HFFc6 (cell line): ENCODE results near the gene CNN1. TPM values are rescaled to one million over a fixed set of nuclear protein-coding genes. Genes with fewer than 3 reads are reported as not detected.

ENCODE experiments used
- DNase-seq: peaks from one replicate; pipeline ENCODE4 v3.0.0-alpha.2; 2018
- H3K27ac Mint-ChIP-seq: 2 replicates; pipeline ENCODE4 v1.8.0; 2020; ENCODE audit warnings: mild to moderate bottlenecking, mixed read lengths
- H3K27me3 Mint-ChIP-seq: 2 replicates; pipeline ENCODE4 v1.8.0; 2021; ENCODE audit warnings: mild to moderate bottlenecking, moderate library complexity, mixed read lengths; ENCODE audit not compliant: insufficient read depth
- H3K36me3 Mint-ChIP-seq: 2 replicates; pipeline ENCODE4 v1.8.0; 2021; ENCODE audit warnings: low read depth, mixed read lengths
- H3K4me1 Mint-ChIP-seq: 2 replicates; pipeline ENCODE4 v1.8.0; 2020; ENCODE audit warnings: low read depth, mixed read lengths
- H3K4me3 Mint-ChIP-seq: 2 replicates; pipeline ENCODE4 v1.8.0; 2020; ENCODE audit warnings: mild to moderate bottlenecking, moderate library complexity, mixed read lengths
- H3K9me3 Mint-ChIP-seq: 2 replicates; pipeline ENCODE4 v1.8.0; 2020; ENCODE audit warnings: mild to moderate bottlenecking, mixed read lengths
- CTCF ChIP-seq: fragments of 200-600 bp; sonication (generic); IDR thresholded peaks from 2 replicates; pipeline ENCODE4 v1.5.0; 2021; ENCODE audit warnings: antibody characterized with exemption, mild to moderate bottlenecking
- total RNA-seq, 6 experiments: library from RNA; stranded (reverse); fragmentation: NEBNext Ultra II Directional; extraction: Animal tissue kit (Norgen Biotek cat#: 25700); gene quantifications; 2 replicates in 1 of 6; 3 replicates in 5 of 6; pipeline ENCODE4 v1.2.3, GENCODE V29; 2021

Gene CNN1
- total RNA-seq, 6 experiments from 2014 or later, result 6.5 to 9.3 (median 8.0) TPM

GRCh38 chr19:11574689-11575088, 36.0 kb downstream of the CNN1 start:
- Mint-ChIP-seq H3K27me3 (peaks cover 3% of the 10 kb centered on the region), H3K27ac (no peak overlapping the region), H3K9me3 (no peaks in the 10 kb centered on the region), H3K36me3 (no peaks in the 10 kb centered on the region), H3K4me3 (no peak overlapping the region), H3K4me1 (no peaks in the 10 kb centered on the region)
- no peak for TF ChIP-seq CTCF
- no peak for DNase-seq

DNA sequence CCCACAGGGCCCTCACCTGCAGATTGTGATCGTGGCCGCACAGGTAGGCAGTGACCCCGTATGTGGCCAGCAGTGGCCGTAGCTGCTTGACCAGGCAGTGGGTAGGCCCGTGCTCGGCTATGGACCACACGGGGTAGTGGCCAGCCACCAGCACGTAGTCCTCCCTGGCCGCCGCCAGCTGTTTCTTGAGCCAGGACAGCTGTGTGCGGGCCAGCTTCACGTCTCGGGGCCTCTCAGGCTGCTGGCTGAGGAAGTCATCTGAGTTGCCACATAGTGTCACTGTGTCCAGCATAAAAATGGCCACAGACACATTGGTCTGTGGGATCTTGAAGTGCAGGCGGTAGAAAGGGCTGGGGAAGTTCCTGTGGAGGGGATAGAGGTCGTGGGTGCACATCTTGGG, 37.6 kb downstream of the CNN1 start:
- Mint-ChIP-seq H3K36me3 (no peaks in the 10 kb centered on the region), H3K9me3 (no peaks in the 10 kb centered on the region), H3K27ac (no peak overlapping the region), H3K4me1 (peaks cover 5% of the 10 kb centered on the region), H3K4me3 (no peak overlapping the region), H3K27me3 (peaks cover 6% of the 10 kb centered on the region)
- no peak for DNase-seq
- TF ChIP-seq CTCF, result no peak

DNA sequence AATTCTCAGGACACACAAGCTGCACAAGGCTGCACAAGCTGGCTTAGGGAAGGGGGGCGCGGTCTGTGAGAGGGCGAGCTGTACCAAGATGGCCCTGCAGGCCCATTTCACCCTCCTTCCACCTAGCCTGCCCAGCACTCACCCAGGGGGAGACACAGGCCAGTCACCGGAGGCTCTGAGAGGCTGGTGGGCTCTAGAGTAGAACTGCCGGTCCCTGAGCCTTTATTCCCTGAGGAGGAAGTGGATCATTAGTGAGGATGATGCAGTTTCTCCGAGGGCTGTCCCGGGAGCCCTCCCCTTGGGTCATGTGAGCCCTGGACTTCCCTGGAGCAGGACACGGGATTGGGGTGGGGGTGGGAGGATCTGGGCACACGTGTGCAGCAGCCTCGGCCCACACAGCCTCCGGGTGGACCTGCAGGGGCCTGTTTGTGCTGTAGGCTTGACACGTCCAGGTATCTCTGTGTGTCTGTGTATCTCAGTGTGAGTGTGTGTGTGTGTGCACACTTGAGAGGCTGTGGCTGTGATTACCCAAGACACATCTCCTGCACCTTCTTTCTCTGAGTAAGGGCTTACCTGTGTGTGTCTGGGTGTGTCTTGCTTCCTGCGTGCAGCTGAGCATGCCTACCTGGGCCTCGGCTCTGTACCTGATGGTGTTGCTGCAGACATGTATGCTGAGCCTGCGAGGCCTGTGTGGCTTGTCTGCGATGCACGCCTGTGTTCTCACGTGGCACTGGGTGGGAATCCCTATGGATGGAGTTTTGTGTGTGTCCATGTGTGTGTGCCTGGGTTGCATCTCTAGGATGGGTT, 39.0 kb downstream of the CNN1 start, which contains the start of gene ACP5:
Gene ACP5 (minus strand): TSS at position 195 of the 807 bp plus-strand sequence. CDS start 328 bp downstream, outside the sequence.
- peaks cover 14% of the 10 kb centered on the region for H3K4me1 Mint-ChIP-seq
- TF ChIP-seq CTCF, result no peak
- H3K9me3 Mint-ChIP-seq, result no peaks in the 10 kb centered on the region
- H3K36me3 Mint-ChIP-seq, result no peaks in the 10 kb centered on the region
- H3K27ac Mint-ChIP-seq, result no peak within 1 kb of the TSS
- H3K4me3 Mint-ChIP-seq, result no peak within 1 kb of the TSS
- H3K27me3 Mint-ChIP-seq, result peaks cover 6% of the 10 kb centered on the region
- no peak for DNase-seq

DNA sequence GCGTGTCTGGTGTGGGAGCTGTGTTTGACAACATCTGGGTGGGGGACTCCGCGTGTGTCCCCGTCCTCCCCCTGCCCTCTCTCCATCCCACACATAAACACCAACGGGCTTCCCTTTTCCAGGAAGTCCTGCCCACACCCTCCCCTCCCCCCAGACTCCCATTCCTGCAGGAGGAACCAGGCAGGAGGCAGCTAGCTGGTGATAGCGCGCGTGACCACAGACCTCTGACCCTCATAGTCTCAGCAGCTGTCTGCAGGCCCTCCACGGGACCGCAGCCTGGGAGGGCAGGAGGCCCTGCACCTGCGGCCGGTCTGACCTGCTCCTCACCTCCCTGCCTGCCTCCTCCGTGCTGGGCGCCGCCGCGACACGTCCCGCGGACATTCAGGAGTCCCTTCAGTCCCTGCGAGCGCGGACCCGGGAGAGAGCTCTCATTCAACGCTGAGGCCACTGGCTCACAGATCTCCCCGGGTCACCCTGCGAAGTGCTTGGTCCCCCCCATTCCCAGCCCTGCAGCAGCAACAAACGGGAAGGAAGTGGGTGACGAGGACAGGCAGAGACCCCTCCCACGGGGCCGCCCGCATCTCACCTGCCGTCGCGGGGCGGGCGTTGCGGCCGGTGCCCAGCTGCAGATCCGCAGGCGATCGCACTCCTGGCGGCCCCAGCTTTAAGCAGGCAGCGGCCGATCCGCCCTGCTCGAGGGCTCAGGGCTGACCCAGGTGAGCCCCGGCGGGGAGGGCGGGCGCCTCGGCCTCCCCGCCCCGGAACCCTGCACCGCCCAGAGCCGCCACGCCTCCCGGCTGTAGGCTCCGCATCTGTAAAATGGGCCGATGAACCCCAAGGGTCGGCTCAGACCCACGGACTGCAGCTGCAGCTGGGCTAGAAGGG, 39.8 kb downstream of the CNN1 start:
- DNase-seq, result no peak
- Mint-ChIP-seq H3K36me3 (no peaks in the 10 kb centered on the region), H3K27ac (no peak overlapping the region), H3K9me3 (no peaks in the 10 kb centered on the region), H3K27me3 (peaks cover 6% of the 10 kb centered on the region), H3K4me3 (no peak overlapping the region), H3K4me1 (peaks cover 14% of the 10 kb centered on the region)
- TF ChIP-seq CTCF, result no peak

DNA sequence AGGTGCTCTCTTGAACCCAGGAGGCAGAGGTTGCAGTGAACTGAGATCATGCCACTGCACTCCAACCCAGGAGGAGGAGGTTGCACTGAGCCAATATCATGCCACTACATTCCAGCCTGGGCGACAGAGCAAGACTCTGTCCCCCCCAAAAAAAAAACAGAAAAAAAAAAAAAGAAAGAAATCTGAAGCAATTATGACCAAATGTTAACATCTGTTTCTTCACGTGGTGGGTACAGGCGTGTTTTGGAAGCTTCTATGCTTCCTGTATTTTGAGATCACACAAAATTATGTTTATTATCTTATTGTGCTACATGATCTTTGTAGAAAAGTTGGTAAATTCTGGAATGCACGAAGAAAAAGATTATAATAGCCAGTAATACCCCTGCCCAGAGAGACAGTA, 41.5 kb downstream of the CNN1 start:
- Mint-ChIP-seq H3K27ac (no peak overlapping the region), H3K36me3 (no peaks in the 10 kb centered on the region), H3K4me1 (peaks cover 14% of the 10 kb centered on the region), H3K27me3 (peaks cover 6% of the 10 kb centered on the region), H3K4me3 (no peak overlapping the region), H3K9me3 (no peaks in the 10 kb centered on the region)
- DNase-seq, result no peak
- no peak for TF ChIP-seq CTCF
